H9 (cell line): ENCODE data around the gene MRPL16. TPM values are rescaled to one million over a fixed set of nuclear protein-coding genes. Genes with fewer than 3 reads are reported as not detected.

Source experiments
- DNase-seq: peaks from one replicate; pipeline ENCODE4 v3.0.0-alpha.2; 2017
- H2AFZ ChIP-seq: one replicate; pipeline ENCODE4 v1.6.1; 2013; ENCODE audit warnings: mild to moderate bottlenecking, low read length, control low read depth, moderate library complexity
- H2AK5ac ChIP-seq: 2 replicates; pipeline ENCODE4 v1.6.1; 2013; ENCODE audit warnings: low read length, control low read depth, mixed read lengths; ENCODE audit not compliant: insufficient read length
- H2BK120ac ChIP-seq: one replicate; pipeline ENCODE4 v1.6.1; 2013; ENCODE audit warnings: low read depth, mild to moderate bottlenecking, low read length, control low read depth, inconsistent platforms; ENCODE audit not compliant: poor library complexity, severe bottlenecking
- H2BK12ac ChIP-seq: 2 replicates; pipeline ENCODE4 v1.6.1; 2013; ENCODE audit warnings: low read length, control low read depth, mixed read lengths, low read depth; ENCODE audit not compliant: insufficient read length
- H2BK15ac ChIP-seq: 2 replicates; pipeline ENCODE4 v1.6.1; 2013; ENCODE audit warnings: low read depth, low read length, control low read depth
- H2BK20ac ChIP-seq: one replicate; pipeline ENCODE4 v1.6.1; 2013; ENCODE audit warnings: low read depth, mild to moderate bottlenecking, low read length, control low read depth, inconsistent platforms; ENCODE audit not compliant: poor library complexity, severe bottlenecking
- H2BK5ac ChIP-seq: 2 replicates; pipeline ENCODE4 v1.6.1; 2013; ENCODE audit warnings: low read length, control low read depth, mixed read lengths; ENCODE audit not compliant: insufficient read length
- H3K14ac ChIP-seq: 2 replicates; pipeline ENCODE4 v1.6.1; 2013; ENCODE audit warnings: low read length, control low read depth; ENCODE audit not compliant: insufficient read depth
- H3K18ac ChIP-seq: 2 replicates; pipeline ENCODE4 v1.6.1; 2013; ENCODE audit warnings: low read depth, mild to moderate bottlenecking, mixed read lengths, low read length, control low read depth; ENCODE audit not compliant: insufficient read length
- H3K23ac ChIP-seq: 2 replicates; pipeline ENCODE4 v1.6.1; 2013; ENCODE audit warnings: low read length, control low read depth, mixed read lengths, low read depth; ENCODE audit not compliant: insufficient read length
- H3K23me2 ChIP-seq: 2 replicates; pipeline ENCODE4 v1.6.1; 2013; ENCODE audit warnings: low read depth, mild to moderate bottlenecking, mixed read lengths, low read length, control low read depth; ENCODE audit not compliant: insufficient read length, poor library complexity, severe bottlenecking
- H3K27ac ChIP-seq: 2 replicates; pipeline ENCODE4 v1.5.1; 2013; ENCODE audit warnings: low read length, control low read depth, mixed read lengths, low read depth; ENCODE audit not compliant: insufficient read length
- H3K27me3 ChIP-seq: 2 replicates; pipeline ENCODE4 v1.6.1; 2013; ENCODE audit warnings: low read length, control low read depth, inconsistent platforms; ENCODE audit not compliant: insufficient read depth
- H3K4ac ChIP-seq: 2 replicates; pipeline ENCODE4 v1.6.1; 2013; ENCODE audit warnings: low read depth, mild to moderate bottlenecking, control low read depth, inconsistent platforms, low read length, moderate library complexity
- H3K4me1 ChIP-seq: 2 replicates; pipeline ENCODE4 v1.6.1; 2013; ENCODE audit warnings: low read length, control low read depth, inconsistent platforms; ENCODE audit not compliant: insufficient read depth
- H3K4me2 ChIP-seq: 2 replicates; pipeline ENCODE4 v1.6.1; 2013; ENCODE audit warnings: low read length, control low read depth, mixed read lengths; ENCODE audit not compliant: insufficient read length, insufficient read depth
- H3K56ac ChIP-seq: 2 replicates; pipeline ENCODE4 v1.6.1; 2013; ENCODE audit warnings: low read depth, mild to moderate bottlenecking, mixed read lengths, low read length, control low read depth; ENCODE audit not compliant: insufficient read length
- H3K79me1 ChIP-seq: 2 replicates; pipeline ENCODE4 v1.6.1; 2013; ENCODE audit warnings: low read depth, mild to moderate bottlenecking, moderate library complexity, low read length, control low read depth, inconsistent platforms; ENCODE audit not compliant: insufficient read depth, poor library complexity, severe bottlenecking
- H3K79me2 ChIP-seq: 2 replicates; pipeline ENCODE4 v1.6.1; 2013; ENCODE audit warnings: low read length, control low read depth, inconsistent platforms; ENCODE audit not compliant: insufficient read depth
- H3K9ac ChIP-seq: 2 replicates; pipeline ENCODE4 v1.6.1; 2013; ENCODE audit warnings: low read length, control low read depth, mixed read lengths; ENCODE audit not compliant: insufficient read length; ENCODE audit errors: extremely low read depth
- H3K9me3 ChIP-seq: one replicate; pipeline ENCODE4 v1.6.1; 2013; ENCODE audit warnings: low read depth, low read length, inconsistent platforms; ENCODE audit not compliant: control insufficient read depth
- H3T11ph ChIP-seq: one replicate; pipeline ENCODE4 v1.6.1; 2013; ENCODE audit warnings: mild to moderate bottlenecking, low read length, control low read depth, inconsistent platforms
- H4K20me1 ChIP-seq: one replicate; pipeline ENCODE4 v1.6.1; 2013; ENCODE audit not compliant: control insufficient read depth, insufficient read length, insufficient read depth
- H4K5ac ChIP-seq: 2 replicates; pipeline ENCODE4 v1.6.1; 2013; ENCODE audit warnings: low read depth, mild to moderate bottlenecking, mixed read lengths, low read length, control low read depth; ENCODE audit not compliant: insufficient read length
- H4K8ac ChIP-seq: replicated peaks from 2 replicates; pipeline ENCODE4 v1.6.1; 2013; ENCODE audit warnings: low read length, control low read depth, mixed read lengths, low read depth; ENCODE audit not compliant: insufficient read length
- H4K91ac ChIP-seq: 2 replicates; pipeline ENCODE4 v1.6.1; 2013; ENCODE audit warnings: low read depth, mild to moderate bottlenecking, moderate library complexity, mixed read lengths, low read length, control low read depth; ENCODE audit not compliant: insufficient read length
- H3K27ac Mint-ChIP-seq, 3 experiments: 2 replicates in 2 of 3; 3 replicates in 1 of 3; pipeline ENCODE4 v1.8.0; 2020 to 2021; ENCODE audit warnings: mixed read lengths in 3 of 3, mild to moderate bottlenecking in 1 of 3, moderate library complexity in 1 of 3
- H3K27me3 Mint-ChIP-seq: 2 replicates; pipeline ENCODE4 v1.8.0; 2021; ENCODE audit warnings: low read depth, mild to moderate bottlenecking, moderate library complexity, mixed read lengths
- H3K36me3 Mint-ChIP-seq, 3 experiments: 2 replicates in 2 of 3; 3 replicates in 1 of 3; pipeline ENCODE4 v1.8.0; 2020 to 2021; ENCODE audit warnings: low read depth in 3 of 3, mixed read lengths in 3 of 3; ENCODE audit not compliant: insufficient read depth in 1 of 3
- H3K4me1 Mint-ChIP-seq, 2 experiments: 2 replicates each; pipeline ENCODE4 v1.8.0; 2020; ENCODE audit warnings: mixed read lengths in 2 of 2
- H3K4me3 Mint-ChIP-seq, 2 experiments: 2 replicates in 1 of 2; 3 replicates in 1 of 2; pipeline ENCODE4 v1.8.0; 2020 to 2021; ENCODE audit warnings: mild to moderate bottlenecking in 2 of 2, mixed read lengths in 2 of 2, moderate library complexity in 1 of 2
- H3K9me3 Mint-ChIP-seq, 2 experiments: 2 replicates in 1 of 2; 3 replicates in 1 of 2; pipeline ENCODE4 v1.8.0; 2020; ENCODE audit warnings: mild to moderate bottlenecking in 2 of 2, mixed read lengths in 2 of 2, moderate library complexity in 1 of 2
- WGBS: extraction: QIAGEN DNeasy Blood & Tissue Kit; methylation state at CpG from one replicate; pipeline ENCODE4 v1.1.7; 2013; ENCODE audit warnings: missing lambda C conversion rate, low lambda C conversion rate, mixed read lengths; ENCODE audit not compliant: insufficient read length; ENCODE audit errors: extremely low coverage; 5-methylcytosine and 5-hydroxymethylcytosine counted together
- total RNA-seq: library from RNA; stranded (reverse); gene quantifications from 2 replicates; pipeline ENCODE4 v1.2.1, GENCODE V29; 2021
- TF ChIP-seq, protein P1 (sequence below): fragments of 200-600 bp; sonication (generic); conservative IDR thresholded peaks from 3 replicates; pipeline ENCODE4 v1.8.0; 2021; ENCODE audit warnings: antibody characterized with exemption, mild to moderate bottlenecking

Gene MRPL16
- total RNA-seq, 1 experiment from 2014 or later = 87.1 TPM

DNA sequence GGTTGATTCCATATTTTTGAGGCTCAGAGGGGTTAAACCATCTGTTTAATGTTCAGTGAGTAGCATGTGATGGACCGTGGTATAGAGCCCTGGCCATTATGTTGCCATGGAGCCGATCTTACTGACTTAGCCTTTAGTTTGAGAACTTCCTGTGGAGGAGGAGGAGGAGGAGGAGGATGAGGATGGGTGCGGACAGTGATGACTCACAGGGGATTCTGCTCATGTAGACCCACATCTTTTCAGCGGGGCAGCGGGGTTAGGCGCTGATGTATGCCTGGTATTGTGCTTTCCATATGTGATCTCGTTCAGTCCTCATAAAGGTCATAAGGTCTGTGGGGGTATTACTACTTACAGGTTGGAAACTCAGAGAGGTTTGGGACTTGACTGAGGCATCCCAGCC, 41.5 kb downstream of the MRPL16 start:
- WGBS = no CpG with 5 or more reads among the region's 7 CpGs
- Histone ChIP-seq H3K79me1 (peaks cover 11% of the 10 kb centered on the region), H3K9me3 (no peaks in the 10 kb centered on the region), H2BK5ac (no peak overlapping the region), H4K5ac (no peak overlapping the region), H2BK12ac (no peak overlapping the region), H3K4me2 (no peak overlapping the region), H2BK120ac (no peak overlapping the region), H3K27ac (no peak overlapping the region), H4K20me1 (no peaks in the 10 kb centered on the region), H3K23me2 (no peaks in the 10 kb centered on the region), H2BK15ac (no peak overlapping the region), H4K8ac (no peak overlapping the region), H3T11ph (no peak overlapping the region), H3K4me1 (no peaks in the 10 kb centered on the region; the same call in 1 of the 2 replicates), H3K23ac (no peak overlapping the region), H3K79me2 (peaks cover 16% of the 10 kb centered on the region; the same call in 1 of the 2 replicates), H4K91ac (no peak overlapping the region), H3K18ac (no peak overlapping the region), H2AFZ (no peak overlapping the region), H3K9ac (no peak overlapping the region), H3K56ac (no peak overlapping the region), H3K14ac (no peak overlapping the region), H3K27me3 (no peaks in the 10 kb centered on the region), H2BK20ac (no peak overlapping the region), H2AK5ac (no peak overlapping the region), H3K4ac (no peak overlapping the region)
- H3K27me3 Mint-ChIP-seq = no peaks in the 10 kb centered on the region
- H3K9me3 Mint-ChIP-seq = no peaks in the 10 kb centered on the region
- H3K4me1 Mint-ChIP-seq = peaks cover 5 to 6% of the 10 kb centered on the region in 2 experiments; a peak in 2 of 4 replicates
- TF ChIP-seq, protein P1, sequence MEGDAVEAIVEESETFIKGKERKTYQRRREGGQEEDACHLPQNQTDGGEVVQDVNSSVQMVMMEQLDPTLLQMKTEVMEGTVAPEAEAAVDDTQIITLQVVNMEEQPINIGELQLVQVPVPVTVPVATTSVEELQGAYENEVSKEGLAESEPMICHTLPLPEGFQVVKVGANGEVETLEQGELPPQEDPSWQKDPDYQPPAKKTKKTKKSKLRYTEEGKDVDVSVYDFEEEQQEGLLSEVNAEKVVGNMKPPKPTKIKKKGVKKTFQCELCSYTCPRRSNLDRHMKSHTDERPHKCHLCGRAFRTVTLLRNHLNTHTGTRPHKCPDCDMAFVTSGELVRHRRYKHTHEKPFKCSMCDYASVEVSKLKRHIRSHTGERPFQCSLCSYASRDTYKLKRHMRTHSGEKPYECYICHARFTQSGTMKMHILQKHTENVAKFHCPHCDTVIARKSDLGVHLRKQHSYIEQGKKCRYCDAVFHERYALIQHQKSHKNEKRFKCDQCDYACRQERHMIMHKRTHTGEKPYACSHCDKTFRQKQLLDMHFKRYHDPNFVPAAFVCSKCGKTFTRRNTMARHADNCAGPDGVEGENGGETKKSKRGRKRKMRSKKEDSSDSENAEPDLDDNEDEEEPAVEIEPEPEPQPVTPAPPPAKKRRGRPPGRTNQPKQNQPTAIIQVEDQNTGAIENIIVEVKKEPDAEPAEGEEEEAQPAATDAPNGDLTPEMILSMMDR = no peak
- H3K27ac Mint-ChIP-seq = no peak overlapping the region
- no peak overlapping the region for H3K4me3 Mint-ChIP-seq
- peaks cover 3 to 10% (median 9%) of the 10 kb centered on the region in 3 experiments; a peak in 6 of 7 replicates for H3K36me3 Mint-ChIP-seq
- DNase-seq = no peak
